Measurements from ENCODE around the gene MAST4. TPM values are rescaled to one million over a fixed set of nuclear protein-coding genes. Genes with fewer than 3 reads are reported as not detected.

Gene MAST4
- polyA plus RNA-seq, 2 donors: 18.3 to 22.2 TPM

GRCh38 chr5:66616520-66617225 lies 20.5 kb downstream of the MAST4 start:
- no peak overlapping the region for H3K4me3 ChIP-seq (ENCODE audit: low read depth in 1 of 2, low read length in 2 of 2)
- H3K36me3 ChIP-seq (ENCODE audit: control insufficient read depth in 2 of 2, insufficient read depth in 2 of 2, low read length in 1 of 2): no peaks in the 10 kb centered on the region
- no peaks in the 10 kb centered on the region for H3K27me3 ChIP-seq (ENCODE audit: control insufficient read depth in 1 of 2, insufficient read depth in 2 of 2, low read length in 2 of 2)
- H3K27ac ChIP-seq (ENCODE audit: low read depth in 2 of 2, low read length in 1 of 2): no peak overlapping the region
- 57 to 61% methylated on average over 3 of the region's 3 CpGs for WGBS, 2 donors
- H3K9me3 ChIP-seq (ENCODE audit: control insufficient read depth in 2 of 2, insufficient read depth in 1 of 2, low read depth in 1 of 2, low read length in 1 of 2): no peaks in the 10 kb centered on the region
- no peaks in the 10 kb centered on the region for H3K4me1 ChIP-seq (ENCODE audit: control insufficient read depth in 2 of 2, insufficient read depth in 2 of 2, low read length in 1 of 2)

GRCh38 chr5:66617226-66617861 lies 21.2 kb downstream of the MAST4 start:
- Histone ChIP-seq H3K27ac (ENCODE audit: low read depth in 2 of 2, low read length in 1 of 2) (no peak overlapping the region), H3K4me1 (ENCODE audit: control insufficient read depth in 2 of 2, insufficient read depth in 2 of 2, low read length in 1 of 2) (no peaks in the 10 kb centered on the region), H3K4me3 (ENCODE audit: low read depth in 1 of 2, low read length in 2 of 2) (no peak overlapping the region), H3K36me3 (ENCODE audit: control insufficient read depth in 2 of 2, insufficient read depth in 2 of 2, low read length in 1 of 2) (no peaks in the 10 kb centered on the region), H3K9me3 (ENCODE audit: control insufficient read depth in 2 of 2, insufficient read depth in 1 of 2, low read depth in 1 of 2, low read length in 1 of 2) (no peaks in the 10 kb centered on the region), H3K27me3 (ENCODE audit: control insufficient read depth in 1 of 2, insufficient read depth in 2 of 2, low read length in 2 of 2) (no peaks in the 10 kb centered on the region)
- WGBS, 2 donors: 75 to 90% methylated on average over 6 of the region's 6 CpGs

- WGBS, 2 donors: 82 to 85% methylated on average over 13 of the region's 13 CpGs
These were observed 22.0 kb downstream of the MAST4 start for GRCh38 chr5:66617991-66618768.

GRCh38 chr5:66620711-66621110 lies 24.5 kb downstream of the MAST4 start:
- Histone ChIP-seq H3K36me3 (ENCODE audit: control insufficient read depth in 2 of 2, insufficient read depth in 2 of 2, low read length in 1 of 2) (no peaks in the 10 kb centered on the region), H3K4me1 (ENCODE audit: control insufficient read depth in 2 of 2, insufficient read depth in 2 of 2, low read length in 1 of 2) (no peaks in the 10 kb centered on the region), H3K27me3 (ENCODE audit: control insufficient read depth in 1 of 2, insufficient read depth in 2 of 2, low read length in 2 of 2) (peaks cover 0 to 2% of the 10 kb centered on the region in 2 donors), H3K9me3 (ENCODE audit: control insufficient read depth in 2 of 2, insufficient read depth in 1 of 2, low read depth in 1 of 2, low read length in 1 of 2) (no peaks in the 10 kb centered on the region), H3K4me3 (ENCODE audit: low read depth in 1 of 2, low read length in 2 of 2) (no peak overlapping the region), H3K27ac (ENCODE audit: low read depth in 2 of 2, low read length in 1 of 2) (no peak overlapping the region)
- WGBS, 2 donors: 63 to 66% methylated on average over 1 of the region's 1 CpG

More at GRCh38 chr5:66617991-66618768, 22.0 kb downstream of the MAST4 start:
- Histone ChIP-seq H3K4me1 (ENCODE audit: control insufficient read depth in 2 of 2, insufficient read depth in 2 of 2, low read length in 1 of 2) (no peaks in the 10 kb centered on the region), H3K9me3 (ENCODE audit: control insufficient read depth in 2 of 2, insufficient read depth in 1 of 2, low read depth in 1 of 2, low read length in 1 of 2) (no peaks in the 10 kb centered on the region), H3K27me3 (ENCODE audit: control insufficient read depth in 1 of 2, insufficient read depth in 2 of 2, low read length in 2 of 2) (peaks cover 0 to 2% of the 10 kb centered on the region in 2 donors), H3K4me3 (ENCODE audit: low read depth in 1 of 2, low read length in 2 of 2) (no peak overlapping the region), H3K27ac (ENCODE audit: low read depth in 2 of 2, low read length in 1 of 2) (no peak overlapping the region), H3K36me3 (ENCODE audit: control insufficient read depth in 2 of 2, insufficient read depth in 2 of 2, low read length in 1 of 2) (no peaks in the 10 kb centered on the region)

- WGBS, 2 donors: 50 to 54% methylated on average over 2 of the region's 2 CpGs
These were observed 25.0 kb downstream of the MAST4 start for GRCh38 chr5:66621146-66621545.

GRCh38 chr5:66621736-66622135 lies 25.5 kb downstream of the MAST4 start:
- Histone ChIP-seq H3K27ac (ENCODE audit: low read depth in 2 of 2, low read length in 1 of 2) (no peak overlapping the region), H3K36me3 (ENCODE audit: control insufficient read depth in 2 of 2, insufficient read depth in 2 of 2, low read length in 1 of 2) (no peaks in the 10 kb centered on the region), H3K9me3 (ENCODE audit: control insufficient read depth in 2 of 2, insufficient read depth in 1 of 2, low read depth in 1 of 2, low read length in 1 of 2) (no peaks in the 10 kb centered on the region), H3K4me1 (ENCODE audit: control insufficient read depth in 2 of 2, insufficient read depth in 2 of 2, low read length in 1 of 2) (no peaks in the 10 kb centered on the region), H3K27me3 (ENCODE audit: control insufficient read depth in 1 of 2, insufficient read depth in 2 of 2, low read length in 2 of 2) (peaks cover 0 to 2% of the 10 kb centered on the region in 2 donors), H3K4me3 (ENCODE audit: low read depth in 1 of 2, low read length in 2 of 2) (no peak overlapping the region)
- WGBS, 2 donors: 79 to 84% methylated on average over 4 of the region's 4 CpGs

More at GRCh38 chr5:66621146-66621545, 25.0 kb downstream of the MAST4 start:
- Histone ChIP-seq H3K27ac (ENCODE audit: low read depth in 2 of 2, low read length in 1 of 2) (no peak overlapping the region), H3K4me1 (ENCODE audit: control insufficient read depth in 2 of 2, insufficient read depth in 2 of 2, low read length in 1 of 2) (no peaks in the 10 kb centered on the region), H3K4me3 (ENCODE audit: low read depth in 1 of 2, low read length in 2 of 2) (no peak overlapping the region), H3K27me3 (ENCODE audit: control insufficient read depth in 1 of 2, insufficient read depth in 2 of 2, low read length in 2 of 2) (peaks cover 0 to 2% of the 10 kb centered on the region in 2 donors), H3K9me3 (ENCODE audit: control insufficient read depth in 2 of 2, insufficient read depth in 1 of 2, low read depth in 1 of 2, low read length in 1 of 2) (no peaks in the 10 kb centered on the region), H3K36me3 (ENCODE audit: control insufficient read depth in 2 of 2, insufficient read depth in 2 of 2, low read length in 1 of 2) (no peaks in the 10 kb centered on the region)

- H3K27ac ChIP-seq (ENCODE audit: low read depth in 2 of 2, low read length in 1 of 2): no peak overlapping the region
- no peak overlapping the region for H3K4me3 ChIP-seq (ENCODE audit: low read depth in 1 of 2, low read length in 2 of 2)
- 67 to 84% methylated on average over 3 of the region's 3 CpGs for WGBS, 2 donors
- H3K27me3 ChIP-seq (ENCODE audit: control insufficient read depth in 1 of 2, insufficient read depth in 2 of 2, low read length in 2 of 2): no peaks in the 10 kb centered on the region
- H3K4me1 ChIP-seq (ENCODE audit: control insufficient read depth in 2 of 2, insufficient read depth in 2 of 2, low read length in 1 of 2): no peaks in the 10 kb centered on the region
- H3K9me3 ChIP-seq (ENCODE audit: control insufficient read depth in 2 of 2, insufficient read depth in 1 of 2, low read depth in 1 of 2, low read length in 1 of 2): no peaks in the 10 kb centered on the region
- H3K36me3 ChIP-seq (ENCODE audit: control insufficient read depth in 2 of 2, insufficient read depth in 2 of 2, low read length in 1 of 2): no peaks in the 10 kb centered on the region
These were observed 32.4 kb downstream of the MAST4 start for GRCh38 chr5:66628561-66628960.

- no peak overlapping the region for H3K4me3 ChIP-seq (ENCODE audit: low read depth in 1 of 2, low read length in 2 of 2)
- no peak overlapping the region for H3K27ac ChIP-seq (ENCODE audit: low read depth in 2 of 2, low read length in 1 of 2)
- 81 to 88% methylated on average over 2 of the region's 2 CpGs for WGBS, 2 donors
- H3K36me3 ChIP-seq (ENCODE audit: control insufficient read depth in 2 of 2, insufficient read depth in 2 of 2, low read length in 1 of 2): no peaks in the 10 kb centered on the region
- no peaks in the 10 kb centered on the region for H3K9me3 ChIP-seq (ENCODE audit: control insufficient read depth in 2 of 2, insufficient read depth in 1 of 2, low read depth in 1 of 2, low read length in 1 of 2)
- H3K4me1 ChIP-seq (ENCODE audit: control insufficient read depth in 2 of 2, insufficient read depth in 2 of 2, low read length in 1 of 2): no peaks in the 10 kb centered on the region
- H3K27me3 ChIP-seq (ENCODE audit: control insufficient read depth in 1 of 2, insufficient read depth in 2 of 2, low read length in 2 of 2): no peaks in the 10 kb centered on the region
These were observed 33.3 kb downstream of the MAST4 start for GRCh38 chr5:66629446-66629845.

- H3K27ac ChIP-seq (ENCODE audit: low read depth in 2 of 2, low read length in 1 of 2): no peak overlapping the region
- WGBS, 2 donors: 88 to 97% methylated on average over 3 of the region's 3 CpGs
- no peaks in the 10 kb centered on the region for H3K36me3 ChIP-seq (ENCODE audit: control insufficient read depth in 2 of 2, insufficient read depth in 2 of 2, low read length in 1 of 2)
- H3K27me3 ChIP-seq (ENCODE audit: control insufficient read depth in 1 of 2, insufficient read depth in 2 of 2, low read length in 2 of 2): no peaks in the 10 kb centered on the region
- H3K9me3 ChIP-seq (ENCODE audit: control insufficient read depth in 2 of 2, insufficient read depth in 1 of 2, low read depth in 1 of 2, low read length in 1 of 2): no peaks in the 10 kb centered on the region
- no peaks in the 10 kb centered on the region for H3K4me1 ChIP-seq (ENCODE audit: control insufficient read depth in 2 of 2, insufficient read depth in 2 of 2, low read length in 1 of 2)
- no peak overlapping the region for H3K4me3 ChIP-seq (ENCODE audit: low read depth in 1 of 2, low read length in 2 of 2)
These were observed 37.6 kb downstream of the MAST4 start for GRCh38 chr5:66633754-66634153.

Measured in esophagus (tissue), 2 donors.